B cell (primary cell): Measurements from ENCODE around the gene BTRC.

ENCODE experiments used
- EZH2 ChIP-seq: IDR thresholded peaks from 2 replicates; pipeline ENCODE4 v1.6.1; 2012; ENCODE audit warnings: borderline replicate concordance, low read depth, mild to moderate bottlenecking, moderate library complexity, low read length; ENCODE audit not compliant: insufficient read depth, poor library complexity, severe bottlenecking
- TF ChIP-seq, protein P1 (sequence below): fragments of 200-600 bp; IDR thresholded peaks from one replicate; pipeline ENCODE4 v1.8.0; 2022; ENCODE audit warnings: antibody characterized with exemption, mild to moderate bottlenecking

DNA sequence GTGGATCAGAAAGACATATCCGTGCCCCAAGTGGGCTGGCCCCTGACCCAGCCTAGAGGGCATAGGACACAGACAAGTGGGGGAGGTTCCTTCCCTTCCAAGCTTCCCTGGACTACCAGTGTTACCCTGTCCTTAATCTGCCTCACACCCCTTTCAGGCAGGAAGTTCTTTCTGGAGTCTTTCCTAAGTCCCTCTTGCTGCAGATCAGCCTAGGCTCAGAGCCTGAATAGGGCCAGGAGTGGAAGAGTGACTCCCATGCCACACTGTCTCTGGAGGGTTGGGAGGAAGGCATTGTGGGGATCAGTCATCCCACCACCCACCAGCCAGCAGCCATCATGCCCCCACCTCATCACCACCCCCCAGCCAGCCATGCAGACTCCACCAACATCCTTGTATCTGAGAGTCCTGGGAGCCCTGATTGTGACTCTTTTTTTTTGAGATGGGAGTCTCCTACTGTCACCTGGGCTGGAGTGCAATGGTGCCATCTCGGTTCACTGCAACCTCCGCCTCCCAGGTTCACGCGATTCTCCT, 211.5 kb downstream of the BTRC start:
- TF ChIP-seq, protein P1, sequence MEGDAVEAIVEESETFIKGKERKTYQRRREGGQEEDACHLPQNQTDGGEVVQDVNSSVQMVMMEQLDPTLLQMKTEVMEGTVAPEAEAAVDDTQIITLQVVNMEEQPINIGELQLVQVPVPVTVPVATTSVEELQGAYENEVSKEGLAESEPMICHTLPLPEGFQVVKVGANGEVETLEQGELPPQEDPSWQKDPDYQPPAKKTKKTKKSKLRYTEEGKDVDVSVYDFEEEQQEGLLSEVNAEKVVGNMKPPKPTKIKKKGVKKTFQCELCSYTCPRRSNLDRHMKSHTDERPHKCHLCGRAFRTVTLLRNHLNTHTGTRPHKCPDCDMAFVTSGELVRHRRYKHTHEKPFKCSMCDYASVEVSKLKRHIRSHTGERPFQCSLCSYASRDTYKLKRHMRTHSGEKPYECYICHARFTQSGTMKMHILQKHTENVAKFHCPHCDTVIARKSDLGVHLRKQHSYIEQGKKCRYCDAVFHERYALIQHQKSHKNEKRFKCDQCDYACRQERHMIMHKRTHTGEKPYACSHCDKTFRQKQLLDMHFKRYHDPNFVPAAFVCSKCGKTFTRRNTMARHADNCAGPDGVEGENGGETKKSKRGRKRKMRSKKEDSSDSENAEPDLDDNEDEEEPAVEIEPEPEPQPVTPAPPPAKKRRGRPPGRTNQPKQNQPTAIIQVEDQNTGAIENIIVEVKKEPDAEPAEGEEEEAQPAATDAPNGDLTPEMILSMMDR = no peak
- TF ChIP-seq EZH2 = no peak
